Measurements from ENCODE around the gene APLF.

DNA sequence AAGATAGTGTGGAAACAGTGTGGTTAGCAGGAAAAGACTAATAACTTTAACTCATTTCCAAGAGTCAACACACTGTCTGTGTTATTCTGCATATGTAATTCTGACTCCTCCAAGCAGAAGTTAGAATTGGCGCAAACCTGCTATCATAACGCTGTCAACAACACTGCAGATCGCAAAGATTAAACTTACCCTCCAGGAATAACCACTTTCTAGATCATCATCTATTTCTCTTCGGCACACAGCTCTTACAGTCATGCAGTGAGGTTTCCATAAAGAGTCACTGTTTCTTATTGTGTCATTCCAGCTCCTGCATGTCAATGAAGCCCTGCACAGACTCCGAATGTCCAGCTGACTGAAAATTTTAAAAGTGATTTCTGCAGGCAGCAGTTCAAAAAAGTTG, 2.7 kb upstream of the APLF start:
- TF ChIP-seq, protein P1, sequence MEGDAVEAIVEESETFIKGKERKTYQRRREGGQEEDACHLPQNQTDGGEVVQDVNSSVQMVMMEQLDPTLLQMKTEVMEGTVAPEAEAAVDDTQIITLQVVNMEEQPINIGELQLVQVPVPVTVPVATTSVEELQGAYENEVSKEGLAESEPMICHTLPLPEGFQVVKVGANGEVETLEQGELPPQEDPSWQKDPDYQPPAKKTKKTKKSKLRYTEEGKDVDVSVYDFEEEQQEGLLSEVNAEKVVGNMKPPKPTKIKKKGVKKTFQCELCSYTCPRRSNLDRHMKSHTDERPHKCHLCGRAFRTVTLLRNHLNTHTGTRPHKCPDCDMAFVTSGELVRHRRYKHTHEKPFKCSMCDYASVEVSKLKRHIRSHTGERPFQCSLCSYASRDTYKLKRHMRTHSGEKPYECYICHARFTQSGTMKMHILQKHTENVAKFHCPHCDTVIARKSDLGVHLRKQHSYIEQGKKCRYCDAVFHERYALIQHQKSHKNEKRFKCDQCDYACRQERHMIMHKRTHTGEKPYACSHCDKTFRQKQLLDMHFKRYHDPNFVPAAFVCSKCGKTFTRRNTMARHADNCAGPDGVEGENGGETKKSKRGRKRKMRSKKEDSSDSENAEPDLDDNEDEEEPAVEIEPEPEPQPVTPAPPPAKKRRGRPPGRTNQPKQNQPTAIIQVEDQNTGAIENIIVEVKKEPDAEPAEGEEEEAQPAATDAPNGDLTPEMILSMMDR (IDR thresholded peaks at IDR 0.05; ENCODE audit: low read depth, low read length, missing input control) = no peak
- TF ChIP-seq RXRA (IDR thresholded peaks at IDR 0.05) = no peak
- TF ChIP-seq, protein P2, sequence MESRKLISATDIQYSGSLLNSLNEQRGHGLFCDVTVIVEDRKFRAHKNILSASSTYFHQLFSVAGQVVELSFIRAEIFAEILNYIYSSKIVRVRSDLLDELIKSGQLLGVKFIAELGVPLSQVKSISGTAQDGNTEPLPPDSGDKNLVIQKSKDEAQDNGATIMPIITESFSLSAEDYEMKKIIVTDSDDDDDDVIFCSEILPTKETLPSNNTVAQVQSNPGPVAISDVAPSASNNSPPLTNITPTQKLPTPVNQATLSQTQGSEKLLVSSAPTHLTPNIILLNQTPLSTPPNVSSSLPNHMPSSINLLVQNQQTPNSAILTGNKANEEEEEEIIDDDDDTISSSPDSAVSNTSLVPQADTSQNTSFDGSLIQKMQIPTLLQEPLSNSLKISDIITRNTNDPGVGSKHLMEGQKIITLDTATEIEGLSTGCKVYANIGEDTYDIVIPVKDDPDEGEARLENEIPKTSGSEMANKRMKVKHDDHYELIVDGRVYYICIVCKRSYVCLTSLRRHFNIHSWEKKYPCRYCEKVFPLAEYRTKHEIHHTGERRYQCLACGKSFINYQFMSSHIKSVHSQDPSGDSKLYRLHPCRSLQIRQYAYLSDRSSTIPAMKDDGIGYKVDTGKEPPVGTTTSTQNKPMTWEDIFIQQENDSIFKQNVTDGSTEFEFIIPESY (IDR thresholded peaks at IDR 0.05) = no peak

Measured in liver (tissue), 3 donors.